AG10803 (cell line): Measurements from ENCODE around the gene NR2C2.

Experiments used
- DNase-seq: peaks from one replicate; pipeline ENCODE4 v3.0.0; 2010; ENCODE audit warnings: low read depth
- H3K4me3 ChIP-seq: 2 replicates; pipeline ENCODE4 v1.5.1; 2011; ENCODE audit warnings: mild to moderate bottlenecking, low read length, control low read depth
- CTCF ChIP-seq: conservative IDR thresholded peaks from 2 replicates; pipeline ENCODE4 v1.5.1; 2011; ENCODE audit warnings: mild to moderate bottlenecking, low read length, control low read depth, inconsistent platforms

NR2C2 gene

GRCh38 chr3:14922863-14923262 is 24.5 kb upstream of the NR2C2 start:
- H3K4me3 ChIP-seq = no peak overlapping the region
- TF ChIP-seq CTCF = no peak
- no peak for DNase-seq

DNA sequence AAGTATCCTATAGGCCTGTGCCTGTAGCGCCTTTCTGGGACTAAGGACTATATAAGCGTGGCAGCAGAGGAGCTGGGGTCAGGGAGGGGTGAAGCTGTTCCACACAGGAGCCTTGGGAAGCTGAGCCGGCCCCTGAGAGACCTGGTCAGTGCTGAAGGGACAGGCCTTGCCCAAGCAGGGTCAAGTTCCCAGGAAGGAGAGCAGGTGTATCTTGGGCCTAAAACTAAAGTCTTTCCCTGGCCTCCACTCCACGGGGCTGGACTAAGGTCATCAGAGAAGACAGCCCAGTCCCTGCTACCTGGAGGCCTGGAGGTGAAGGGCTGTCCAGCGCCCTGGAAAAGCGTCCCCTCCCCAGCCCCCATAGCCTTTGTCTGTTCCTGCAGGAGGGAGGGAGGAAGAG is 23.9 kb upstream of the NR2C2 start:
- TF ChIP-seq CTCF = no peak
- no peak for DNase-seq

DNA sequence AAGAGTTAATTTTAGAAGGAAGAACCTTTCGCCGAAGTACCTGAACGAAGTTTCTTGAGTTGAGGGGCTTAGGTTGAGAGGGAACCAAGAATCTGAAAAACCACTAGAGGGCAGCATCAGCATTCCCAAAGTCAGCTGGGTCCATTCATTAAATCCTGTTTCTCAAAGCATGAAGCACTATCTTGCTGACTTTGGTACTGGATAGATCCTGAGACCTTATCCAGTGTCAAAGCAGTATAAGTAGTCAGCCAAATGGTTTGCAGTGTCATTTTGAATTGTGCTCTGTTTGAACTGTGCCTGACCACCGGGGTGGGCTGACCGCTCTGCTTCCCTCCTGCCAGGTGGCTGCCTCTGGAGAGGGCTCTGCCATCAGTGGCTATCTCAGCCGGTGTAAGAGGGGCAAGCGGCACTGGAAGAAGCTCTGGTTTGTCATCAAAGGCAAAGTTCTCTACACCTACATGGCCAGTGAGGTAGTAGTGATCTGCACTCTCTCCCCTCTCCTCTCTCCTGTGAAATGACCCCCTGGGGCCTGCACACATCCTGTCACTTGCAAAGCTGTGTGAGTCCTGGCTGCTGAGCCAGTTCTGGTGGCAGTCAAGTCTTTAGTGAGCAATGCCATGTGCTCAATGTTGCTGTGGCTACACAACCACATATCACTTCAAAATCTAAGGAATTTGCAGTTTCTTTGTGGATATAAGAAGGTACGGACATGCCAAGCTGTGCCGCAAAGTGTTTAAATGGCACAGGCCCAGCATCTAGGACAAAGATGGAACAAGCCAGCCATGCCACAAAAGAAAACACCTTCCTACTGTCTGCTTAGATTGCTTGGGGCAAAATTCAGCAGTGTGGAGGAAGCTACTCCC is 21.4 kb upstream of the NR2C2 start:
- DNase-seq = peak; percentile 59
- TF ChIP-seq CTCF = peak; percentile 84
- no peak overlapping the region for H3K4me3 ChIP-seq

More for the DNA sequence above, 23.9 kb upstream of the NR2C2 start:
- H3K4me3 ChIP-seq = no peak overlapping the region

GRCh38 chr3:14926592-14926991 is 20.8 kb upstream of the NR2C2 start:
- no peak for TF ChIP-seq CTCF
- no peak for DNase-seq
- H3K4me3 ChIP-seq = no peak overlapping the region

GRCh38 chr3:14927308-14927707 is 20.1 kb upstream of the NR2C2 start:
- TF ChIP-seq CTCF = no peak
- H3K4me3 ChIP-seq = no peak overlapping the region
- DNase-seq = no peak

DNA sequence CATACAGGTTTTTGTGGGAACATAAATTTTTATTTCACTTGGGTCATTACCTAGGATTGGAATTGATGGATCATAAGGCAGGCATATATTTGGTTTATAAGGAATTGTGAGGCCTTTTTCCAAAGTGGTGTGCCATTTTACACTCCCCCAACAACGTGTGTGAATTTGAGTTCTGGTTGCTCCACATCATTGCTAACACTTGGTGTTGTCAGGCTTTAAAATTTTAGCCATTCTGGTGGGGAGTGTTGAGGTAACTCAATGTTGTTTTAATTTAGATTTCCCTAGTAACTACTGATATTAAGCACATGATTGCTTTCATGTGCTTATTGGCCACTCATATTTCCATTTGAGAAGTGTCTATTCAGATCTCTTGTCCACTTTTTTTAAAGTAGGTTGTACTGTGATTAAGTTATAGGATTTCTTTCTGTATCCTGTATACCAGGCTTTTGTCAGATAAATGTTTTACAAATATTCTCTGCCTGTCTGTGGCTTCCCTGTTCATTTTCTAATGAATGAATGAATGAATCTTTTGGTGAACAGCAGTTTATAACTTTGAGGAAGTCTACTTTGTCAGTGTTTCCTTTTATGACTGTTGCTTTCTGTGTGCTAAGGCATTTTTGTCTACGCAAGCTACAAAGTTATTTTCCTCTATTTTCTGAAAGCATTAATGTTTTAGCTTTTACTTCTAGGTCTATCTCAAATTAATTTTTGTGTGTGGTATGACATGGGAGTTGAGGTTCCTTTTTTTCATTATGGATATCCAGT is 17.9 kb upstream of the NR2C2 start:
- TF ChIP-seq CTCF = no peak
- H3K4me3 ChIP-seq = no peak overlapping the region
- DNase-seq = no peak
